Thoracic aorta (tissue), 2 donors: ENCODE data around the gene HOXA5. TPM values are rescaled to one million over a fixed set of nuclear protein-coding genes. Genes with fewer than 3 reads are reported as not detected.

Experiments used
- ATAC-seq: fragments of 150-250 bp; one replicate; pipeline ENCODE4 v1.8.0; 2017; ENCODE audit warnings: low read depth; ENCODE audit not compliant: insufficient number of reproducible peaks, low FRiP score
- DNase-seq: peaks from one replicate; pipeline ENCODE4 v3.0.0-alpha.2; 2020; ENCODE audit warnings: low spot score
- H3K27ac ChIP-seq, 2 donors: fragments of 200-600 bp; sonication (generic); 1 replicate in 1 of 2; 2 replicates in 1 of 2; pipeline ENCODE4 v1.5.1; 2016; ENCODE audit warnings: mild to moderate bottlenecking in 2 of 2, moderate library complexity in 2 of 2
- H3K27me3 ChIP-seq: fragments of 200-600 bp; sonication (generic); replicated peaks from 2 replicates; pipeline ENCODE4 v1.6.0; 2016; ENCODE audit warnings: mild to moderate bottlenecking; ENCODE audit not compliant: insufficient read depth
- H3K36me3 ChIP-seq: fragments of 200-600 bp; sonication (generic); one replicate; pipeline ENCODE4 v1.5.1; 2016
- H3K4me1 ChIP-seq, 2 donors: fragments of 200-600 bp; sonication (generic); 1 replicate in 1 of 2; 2 replicates in 1 of 2; pipeline versions ENCODE4 v1.5.1 to v1.6.0; 2016; ENCODE audit warnings: low read depth in 2 of 2, mild to moderate bottlenecking in 1 of 2; ENCODE audit not compliant: control insufficient read depth in 1 of 2
- H3K4me3 ChIP-seq: fragments of 200-600 bp; sonication (generic); 2 replicates; pipeline ENCODE4 v1.5.1; 2016; ENCODE audit warnings: mild to moderate bottlenecking
- H3K9me3 ChIP-seq: fragments of 200-600 bp; sonication (generic); 2 replicates; pipeline ENCODE4 v1.5.1; 2016
- CTCF ChIP-seq: fragments of 200-600 bp; sonication (generic); IDR thresholded peaks from one replicate; pipeline ENCODE4 v1.5.1; 2019; ENCODE audit warnings: antibody characterized with exemption
- total RNA-seq, 2 donors: library from RNA; depleted of rRNA; stranded (reverse); fragments of >200 nt; gene quantifications; one replicate each; pipeline versions ENCODE4 v1.1.0 to v1.2.3, GENCODE V29; 2016

HOXA5 gene
- total RNA-seq, 2 donors from 2014 or later: 0.35 to 1.2 TPM

GRCh38 chr7:27122077-27122910 is 21.2 kb downstream of the HOXA5 start:
- Histone ChIP-seq H3K9me3 (no peaks in the 10 kb centered on the region), H3K4me1 (peaks cover 3 to 71% of the 10 kb centered on the region in 2 donors), H3K4me3 (peak overlapping the region; percentile 99), H3K27ac (peak overlapping the region; percentile 96 to 99), H3K27me3 (no peaks in the 10 kb centered on the region), H3K36me3 (no peaks in the 10 kb centered on the region)
- ATAC-seq (no peak), DNase-seq (no peak)
- no peak for TF ChIP-seq CTCF

GRCh38 chr7:27121684-27122076 is 21.8 kb downstream of the HOXA5 start:
- peaks cover 3 to 66% of the 10 kb centered on the region in 2 donors for H3K4me1 ChIP-seq
- H3K9me3 ChIP-seq: no peaks in the 10 kb centered on the region
- DNase-seq (no peak), ATAC-seq (no peak)
- peak overlapping the region; percentile 96 to 99 for H3K27ac ChIP-seq
- H3K27me3 ChIP-seq: no peaks in the 10 kb centered on the region
- H3K36me3 ChIP-seq: no peaks in the 10 kb centered on the region
- peak overlapping the region; percentile 99 for H3K4me3 ChIP-seq
- TF ChIP-seq CTCF: no peak

- TF ChIP-seq CTCF: no peak
- peaks cover 3 to 44% of the 10 kb centered on the region in 2 donors for H3K4me1 ChIP-seq
These were observed 24.0 kb downstream of the HOXA5 start for GRCh38 chr7:27119412-27119911.

GRCh38 chr7:27118580-27118979 is 24.9 kb downstream of the HOXA5 start:
- DNase-seq (no peak), ATAC-seq (no peak)
- Histone ChIP-seq H3K27ac (peak overlapping the region; percentile 96 to 99), H3K9me3 (no peaks in the 10 kb centered on the region), H3K27me3 (no peaks in the 10 kb centered on the region), H3K4me3 (peak overlapping the region; percentile 99), H3K4me1 (peaks cover 3 to 42% of the 10 kb centered on the region in 2 donors), H3K36me3 (no peaks in the 10 kb centered on the region)
- no peak for TF ChIP-seq CTCF

More at GRCh38 chr7:27119412-27119911, 24.0 kb downstream of the HOXA5 start:
- no peaks in the 10 kb centered on the region for H3K9me3 ChIP-seq
- peak overlapping the region; percentile 99 for H3K4me3 ChIP-seq
- ATAC-seq (no peak), DNase-seq (no peak)
- H3K27me3 ChIP-seq: no peaks in the 10 kb centered on the region
- no peaks in the 10 kb centered on the region for H3K36me3 ChIP-seq
- peak overlapping the region; percentile 96 to 99 for H3K27ac ChIP-seq

- H3K27ac ChIP-seq: peak overlapping the region; percentile 96 to 99
- peak overlapping the region; percentile 99 for H3K4me3 ChIP-seq
- no peaks in the 10 kb centered on the region for H3K9me3 ChIP-seq
- peaks cover 3 to 37% of the 10 kb centered on the region in 2 donors for H3K4me1 ChIP-seq
- ATAC-seq (no peak), DNase-seq (no peak)
- H3K27me3 ChIP-seq: no peaks in the 10 kb centered on the region
- no peaks in the 10 kb centered on the region for H3K36me3 ChIP-seq
- no peak for TF ChIP-seq CTCF
These were observed 25.5 kb downstream of the HOXA5 start for GRCh38 chr7:27117887-27118491.
